ENCODE measurements around the gene ZNF17. TPM values are rescaled to one million over a fixed set of nuclear protein-coding genes. Genes with fewer than 3 reads are reported as not detected.

ZNF17 gene
- total and polyA plus RNA-seq, 2 of the 8 experiments (the other 6 are each of a cell fraction or from before 2014, with no cell fraction given): 3.8 to 10.2 TPM

DNA sequence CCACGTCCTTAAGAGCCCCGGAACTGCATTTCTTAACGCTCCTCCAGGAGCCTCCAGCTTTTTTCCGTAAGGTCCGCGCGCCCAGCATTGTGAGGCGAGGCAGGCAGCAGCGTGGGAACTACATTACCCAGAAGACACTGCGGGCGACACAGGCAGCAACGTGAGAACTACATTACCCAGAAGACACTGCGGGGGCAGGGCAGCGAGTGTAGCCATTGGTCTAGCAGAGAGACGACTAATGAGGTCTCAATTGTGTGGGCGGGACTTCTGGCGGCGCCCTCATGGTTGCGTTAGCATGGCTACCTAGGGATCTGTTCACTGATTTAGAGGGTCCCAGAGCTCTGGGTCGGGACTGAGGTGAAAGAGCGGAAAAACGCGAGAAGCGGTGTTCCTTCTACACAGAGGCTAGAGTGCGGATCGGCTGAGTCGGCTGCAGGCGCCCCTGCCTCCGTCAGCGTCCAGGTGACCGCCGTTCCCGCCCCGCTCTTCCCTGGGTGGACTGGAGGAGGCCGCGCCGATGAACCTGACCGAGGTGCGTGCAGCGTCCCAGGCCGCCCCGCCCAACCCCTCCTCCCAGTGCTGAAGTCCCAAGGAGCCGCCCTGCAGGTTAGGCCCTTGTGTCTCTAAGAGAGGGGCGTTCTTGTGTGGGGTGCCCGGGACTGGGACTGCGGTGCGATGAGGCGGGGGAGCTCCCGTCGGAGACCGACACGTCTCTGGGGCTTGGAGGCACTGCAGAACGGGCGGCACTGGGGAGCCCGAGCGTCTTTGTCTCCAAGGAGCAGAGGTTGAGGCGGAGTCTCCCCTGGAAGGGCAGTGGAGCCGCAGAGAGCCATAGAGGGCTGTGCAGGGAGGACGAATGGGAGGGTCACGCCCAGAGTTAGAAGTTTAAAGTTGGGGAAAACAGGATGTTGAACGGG is 24.4 kb downstream of the ZNF17 start, which contains the start of gene ZNF749 (continued):
- TF ChIP-seq, protein P1, sequence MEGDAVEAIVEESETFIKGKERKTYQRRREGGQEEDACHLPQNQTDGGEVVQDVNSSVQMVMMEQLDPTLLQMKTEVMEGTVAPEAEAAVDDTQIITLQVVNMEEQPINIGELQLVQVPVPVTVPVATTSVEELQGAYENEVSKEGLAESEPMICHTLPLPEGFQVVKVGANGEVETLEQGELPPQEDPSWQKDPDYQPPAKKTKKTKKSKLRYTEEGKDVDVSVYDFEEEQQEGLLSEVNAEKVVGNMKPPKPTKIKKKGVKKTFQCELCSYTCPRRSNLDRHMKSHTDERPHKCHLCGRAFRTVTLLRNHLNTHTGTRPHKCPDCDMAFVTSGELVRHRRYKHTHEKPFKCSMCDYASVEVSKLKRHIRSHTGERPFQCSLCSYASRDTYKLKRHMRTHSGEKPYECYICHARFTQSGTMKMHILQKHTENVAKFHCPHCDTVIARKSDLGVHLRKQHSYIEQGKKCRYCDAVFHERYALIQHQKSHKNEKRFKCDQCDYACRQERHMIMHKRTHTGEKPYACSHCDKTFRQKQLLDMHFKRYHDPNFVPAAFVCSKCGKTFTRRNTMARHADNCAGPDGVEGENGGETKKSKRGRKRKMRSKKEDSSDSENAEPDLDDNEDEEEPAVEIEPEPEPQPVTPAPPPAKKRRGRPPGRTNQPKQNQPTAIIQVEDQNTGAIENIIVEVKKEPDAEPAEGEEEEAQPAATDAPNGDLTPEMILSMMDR (IDR thresholded peaks at IDR 0.05; ENCODE audit: control extremely low read depth in 1 of 3, insufficient read depth in 1 of 3, low read depth in 1 of 3, low read length in 3 of 3): no peak; a peak in 1 of 4 replicates
- TF ChIP-seq, protein P2, sequence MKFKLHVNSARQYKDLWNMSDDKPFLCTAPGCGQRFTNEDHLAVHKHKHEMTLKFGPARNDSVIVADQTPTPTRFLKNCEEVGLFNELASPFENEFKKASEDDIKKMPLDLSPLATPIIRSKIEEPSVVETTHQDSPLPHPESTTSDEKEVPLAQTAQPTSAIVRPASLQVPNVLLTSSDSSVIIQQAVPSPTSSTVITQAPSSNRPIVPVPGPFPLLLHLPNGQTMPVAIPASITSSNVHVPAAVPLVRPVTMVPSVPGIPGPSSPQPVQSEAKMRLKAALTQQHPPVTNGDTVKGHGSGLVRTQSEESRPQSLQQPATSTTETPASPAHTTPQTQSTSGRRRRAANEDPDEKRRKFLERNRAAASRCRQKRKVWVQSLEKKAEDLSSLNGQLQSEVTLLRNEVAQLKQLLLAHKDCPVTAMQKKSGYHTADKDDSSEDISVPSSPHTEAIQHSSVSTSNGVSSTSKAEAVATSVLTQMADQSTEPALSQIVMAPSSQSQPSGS (IDR thresholded peaks at IDR 0.05; ENCODE audit: low read length): no peak
- TF ChIP-seq JUND (IDR thresholded peaks at IDR 0.05; ENCODE audit: low read length) (no peak), RBBP5 (IDR thresholded peaks at IDR 0.05; ENCODE audit: borderline replicate concordance, low read depth, low read length) (no peak), PHF8 (conservative IDR thresholded peaks at IDR 0.05; ENCODE audit: low read depth, low read length) (peak; percentile 94), NRF1 (IDR thresholded peaks at IDR 0.05; ENCODE audit: low read depth, low read length) (no peak), HDAC2 (IDR thresholded peaks at IDR 0.05; ENCODE audit: borderline replicate concordance in 1 of 2, low read depth in 2 of 2, low read length in 2 of 2) (no peak), SRF (IDR thresholded peaks at IDR 0.05; ENCODE audit: low read depth, low read length) (no peak), EP300 (IDR thresholded peaks at IDR 0.05; ENCODE audit: borderline replicate concordance in 1 of 2, low read depth in 2 of 2, low read length in 2 of 2) (no peak), EGR1 (IDR thresholded peaks at IDR 0.05; ENCODE audit: borderline replicate concordance, low read depth, low read length) (peak; percentile 72; the same call in 1 of the 2 replicates), TBP (IDR thresholded peaks at IDR 0.05; ENCODE audit: low read depth, low read length) (peak; percentile 72), SAP30 (IDR thresholded peaks at IDR 0.05; ENCODE audit: insufficient read depth, insufficient replicate concordance, low read length) (no peak), BRCA1 (IDR thresholded peaks at IDR 0.05; ENCODE audit: low read depth, low read length) (no peak), KDM5A (IDR thresholded peaks at IDR 0.05; ENCODE audit: low read length) (no peak), ZNF274 (IDR thresholded peaks at IDR 0.05; ENCODE audit: borderline replicate concordance, extremely low read depth, low read length) (no peak), CREB1 (IDR thresholded peaks at IDR 0.05) (peak; percentile 87)
- TF ChIP-seq, protein P3, sequence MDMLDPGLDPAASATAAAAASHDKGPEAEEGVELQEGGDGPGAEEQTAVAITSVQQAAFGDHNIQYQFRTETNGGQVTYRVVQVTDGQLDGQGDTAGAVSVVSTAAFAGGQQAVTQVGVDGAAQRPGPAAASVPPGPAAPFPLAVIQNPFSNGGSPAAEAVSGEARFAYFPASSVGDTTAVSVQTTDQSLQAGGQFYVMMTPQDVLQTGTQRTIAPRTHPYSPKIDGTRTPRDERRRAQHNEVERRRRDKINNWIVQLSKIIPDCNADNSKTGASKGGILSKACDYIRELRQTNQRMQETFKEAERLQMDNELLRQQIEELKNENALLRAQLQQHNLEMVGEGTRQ (IDR thresholded peaks at IDR 0.05; ENCODE audit: low read length): no peak
